Activated T-helper 17 cell treated with anti-CD3 and anti-CD28 coated beads, Interleukin-2, amount 50 U/mL, for 72 hours (primary cell): ENCODE results near the gene INTS1. TPM values are rescaled to one million over a fixed set of nuclear protein-coding genes. Genes with fewer than 3 reads are reported as not detected.

ENCODE experiments used
- ATAC-seq: fragments of 150-1000 bp; cut with Tn5 transposase; replicated peaks from 2 replicates; pipeline ENCODE4 v1.10.0; 2021; ENCODE audit warnings: mild to moderate bottlenecking, moderate library complexity
- H3K27ac Mint-ChIP-seq: one replicate; pipeline ENCODE4 v1.8.0; 2022; ENCODE audit warnings: mixed read lengths
- H3K27me3 Mint-ChIP-seq: one replicate; pipeline ENCODE4 v1.8.0; 2022; ENCODE audit warnings: mixed read lengths
- H3K36me3 Mint-ChIP-seq: one replicate; pipeline ENCODE4 v1.8.0; 2022; ENCODE audit warnings: low read depth, mild to moderate bottlenecking, mixed read lengths
- H3K4me1 Mint-ChIP-seq: one replicate; pipeline ENCODE4 v1.8.0; 2022; ENCODE audit warnings: mixed read lengths
- H3K4me3 Mint-ChIP-seq: one replicate; pipeline ENCODE4 v1.8.0; 2022; ENCODE audit warnings: mild to moderate bottlenecking, mixed read lengths
- H3K9me3 Mint-ChIP-seq: one replicate; pipeline ENCODE4 v1.8.0; 2022; ENCODE audit warnings: mixed read lengths
- total RNA-seq, 2 donors: library from RNA; stranded (reverse); gene quantifications; one replicate each; pipeline ENCODE4 v1.2.3, GENCODE V29; 2022

INTS1 gene
- 100 to 1,000 TPM; 116 to 147 TPM for total RNA-seq

- H3K27ac Mint-ChIP-seq: peak within 1 kb of the TSS; percentile 77
- peaks cover 43% of the 10 kb centered on the region for H3K36me3 Mint-ChIP-seq
- peak; percentile 91 for ATAC-seq
- H3K4me1 Mint-ChIP-seq: peaks cover 15% of the 10 kb centered on the region
- H3K9me3 Mint-ChIP-seq: no peaks in the 10 kb centered on the region
- H3K27me3 Mint-ChIP-seq: peaks cover 4% of the 10 kb centered on the region
- peak within 1 kb of the TSS; percentile 82 for H3K4me3 Mint-ChIP-seq
These were observed at the start of gene INTS1 for GRCh38 chr7:1503816-1504775. Gene INTS1, minus strand, starts transcription at chr7:1504389. Its CDS starts 429 bp downstream, at chr7:1503960.

GRCh38 chr7:1553512-1554210 is 49.5 kb upstream of the INTS1 start:
- Mint-ChIP-seq H3K4me1 (no peaks in the 10 kb centered on the region), H3K4me3 (no peak overlapping the region), H3K27ac (no peak overlapping the region), H3K27me3 (no peaks in the 10 kb centered on the region), H3K36me3 (no peaks in the 10 kb centered on the region), H3K9me3 (no peaks in the 10 kb centered on the region)
- no peak for ATAC-seq

GRCh38 chr7:1552200-1552599 is 48.0 kb upstream of the INTS1 start:
- Mint-ChIP-seq H3K36me3 (no peaks in the 10 kb centered on the region), H3K4me1 (no peaks in the 10 kb centered on the region), H3K27me3 (no peaks in the 10 kb centered on the region), H3K9me3 (no peaks in the 10 kb centered on the region), H3K27ac (no peak overlapping the region), H3K4me3 (no peak overlapping the region)
- ATAC-seq: no peak

GRCh38 chr7:1550846-1551155 is 46.6 kb upstream of the INTS1 start:
- H3K9me3 Mint-ChIP-seq: no peaks in the 10 kb centered on the region
- no peaks in the 10 kb centered on the region for H3K27me3 Mint-ChIP-seq
- H3K27ac Mint-ChIP-seq: no peak overlapping the region
- H3K4me3 Mint-ChIP-seq: no peak overlapping the region
- no peak for ATAC-seq
- H3K4me1 Mint-ChIP-seq: no peaks in the 10 kb centered on the region
- no peaks in the 10 kb centered on the region for H3K36me3 Mint-ChIP-seq

- H3K4me3 Mint-ChIP-seq: no peak overlapping the region
- H3K27ac Mint-ChIP-seq: no peak overlapping the region
- H3K9me3 Mint-ChIP-seq: no peaks in the 10 kb centered on the region
- H3K4me1 Mint-ChIP-seq: no peaks in the 10 kb centered on the region
- no peaks in the 10 kb centered on the region for H3K27me3 Mint-ChIP-seq
- H3K36me3 Mint-ChIP-seq: no peaks in the 10 kb centered on the region
- no peak for ATAC-seq
These were observed 46.0 kb upstream of the INTS1 start for GRCh38 chr7:1550005-1550845.

GRCh38 chr7:1549357-1550004 is 45.3 kb upstream of the INTS1 start:
- Mint-ChIP-seq H3K27me3 (no peaks in the 10 kb centered on the region), H3K4me1 (no peaks in the 10 kb centered on the region), H3K36me3 (no peaks in the 10 kb centered on the region), H3K27ac (no peak overlapping the region), H3K9me3 (no peaks in the 10 kb centered on the region), H3K4me3 (no peak overlapping the region)
- ATAC-seq: no peak

GRCh38 chr7:1548944-1549343 is 44.8 kb upstream of the INTS1 start:
- no peaks in the 10 kb centered on the region for H3K4me1 Mint-ChIP-seq
- no peaks in the 10 kb centered on the region for H3K36me3 Mint-ChIP-seq
- no peak for ATAC-seq
- H3K27me3 Mint-ChIP-seq: no peaks in the 10 kb centered on the region
- H3K9me3 Mint-ChIP-seq: no peaks in the 10 kb centered on the region
- H3K4me3 Mint-ChIP-seq: no peak overlapping the region
- no peak overlapping the region for H3K27ac Mint-ChIP-seq

- peak; percentile 21 for ATAC-seq
- Mint-ChIP-seq H3K27ac (peak overlapping the region; percentile 68), H3K27me3 (no peaks in the 10 kb centered on the region), H3K9me3 (no peaks in the 10 kb centered on the region), H3K4me3 (no peak overlapping the region), H3K36me3 (no peaks in the 10 kb centered on the region), H3K4me1 (no peaks in the 10 kb centered on the region)
These were observed 44.2 kb upstream of the INTS1 start for GRCh38 chr7:1548438-1548831.

GRCh38 chr7:1547777-1548437 is 43.7 kb upstream of the INTS1 start:
- no peaks in the 10 kb centered on the region for H3K9me3 Mint-ChIP-seq
- H3K27ac Mint-ChIP-seq: peak overlapping the region; percentile 68
- no peaks in the 10 kb centered on the region for H3K4me1 Mint-ChIP-seq
- no peak overlapping the region for H3K4me3 Mint-ChIP-seq
- no peak for ATAC-seq
- H3K27me3 Mint-ChIP-seq: no peaks in the 10 kb centered on the region
- H3K36me3 Mint-ChIP-seq: peaks cover 2% of the 10 kb centered on the region

- Mint-ChIP-seq H3K9me3 (no peaks in the 10 kb centered on the region), H3K27me3 (no peaks in the 10 kb centered on the region), H3K4me1 (no peaks in the 10 kb centered on the region), H3K27ac (no peak overlapping the region), H3K36me3 (peaks cover 10% of the 10 kb centered on the region), H3K4me3 (no peak overlapping the region)
- no peak for ATAC-seq
These were observed 43.0 kb upstream of the INTS1 start for GRCh38 chr7:1546909-1547776.

- H3K36me3 Mint-ChIP-seq: peaks cover 15% of the 10 kb centered on the region
- H3K4me1 Mint-ChIP-seq: no peaks in the 10 kb centered on the region
- H3K27me3 Mint-ChIP-seq: no peaks in the 10 kb centered on the region
- no peaks in the 10 kb centered on the region for H3K9me3 Mint-ChIP-seq
- H3K4me3 Mint-ChIP-seq: no peak overlapping the region
- ATAC-seq: no peak
- no peak overlapping the region for H3K27ac Mint-ChIP-seq
These were observed 42.2 kb upstream of the INTS1 start for GRCh38 chr7:1546274-1546908.

GRCh38 chr7:1545417-1546246 is 41.4 kb upstream of the INTS1 start:
- no peak for ATAC-seq
- Mint-ChIP-seq H3K27me3 (no peaks in the 10 kb centered on the region), H3K4me1 (no peaks in the 10 kb centered on the region), H3K4me3 (no peak overlapping the region), H3K9me3 (no peaks in the 10 kb centered on the region), H3K27ac (no peak overlapping the region), H3K36me3 (peaks cover 22% of the 10 kb centered on the region)
